Stimulated activated CD8-positive, alpha-beta memory T cell treated with anti-CD3 and anti-CD28 coated beads, Interleukin-7, amount 100 ng/mL, for 48 hours (primary cell): Measurements from ENCODE around the gene RDH16.

Source experiments
- DNase-seq, 2 donors: peaks; one replicate each; pipeline ENCODE4 v3.0.0-alpha.2; 2020; ENCODE audit warnings: low read depth in 1 of 2; ENCODE audit errors: extremely low read depth in 1 of 2

RDH16 gene, protein sequence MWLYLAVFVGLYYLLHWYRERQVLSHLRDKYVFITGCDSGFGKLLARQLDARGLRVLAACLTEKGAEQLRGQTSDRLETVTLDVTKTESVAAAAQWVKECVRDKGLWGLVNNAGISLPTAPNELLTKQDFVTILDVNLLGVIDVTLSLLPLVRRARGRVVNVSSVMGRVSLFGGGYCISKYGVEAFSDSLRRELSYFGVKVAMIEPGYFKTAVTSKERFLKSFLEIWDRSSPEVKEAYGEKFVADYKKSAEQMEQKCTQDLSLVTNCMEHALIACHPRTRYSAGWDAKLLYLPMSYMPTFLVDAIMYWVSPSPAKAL

DNA sequence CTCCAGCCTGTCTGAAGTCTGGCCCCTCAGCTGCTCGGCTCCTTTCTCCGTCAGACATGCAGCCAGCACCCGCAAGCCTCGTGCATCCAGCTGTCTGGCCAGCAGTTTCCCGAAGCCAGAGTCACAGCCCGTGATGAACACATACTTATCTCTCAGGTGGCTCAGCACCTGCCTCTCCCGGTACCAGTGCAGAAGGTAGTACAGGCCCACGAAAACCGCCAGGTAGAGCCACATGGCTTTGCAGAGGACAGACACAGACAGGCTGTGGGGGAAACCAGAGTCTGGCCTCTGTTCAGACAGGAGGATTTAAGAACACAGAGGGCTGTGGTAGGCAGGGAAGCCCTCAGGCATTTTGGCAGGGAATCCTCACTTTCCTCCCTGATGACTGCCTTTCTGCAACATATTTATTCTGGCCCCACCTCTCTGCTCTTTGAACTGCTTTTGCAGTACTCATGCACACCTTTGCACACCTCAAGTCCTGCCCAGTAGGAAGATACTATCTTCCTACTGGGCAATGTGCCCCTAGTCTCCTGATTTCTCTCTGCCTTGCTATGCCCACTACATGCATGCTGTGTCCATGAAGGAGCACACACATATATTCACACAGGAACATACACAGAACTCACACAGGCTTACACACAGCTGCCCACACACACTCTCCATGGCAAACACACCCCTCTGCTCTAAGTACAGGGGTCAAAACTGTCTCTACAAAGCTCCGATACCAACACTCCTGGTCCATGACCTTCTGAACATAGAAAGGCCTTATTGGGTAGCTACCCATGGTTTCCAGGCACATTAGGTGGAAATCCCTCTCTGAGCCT lies at the start of gene RDH16:
TSS of gene RDH16 (minus strand) at position 380 of the 824 bp plus-strand sequence. CDS start at position 234, 146 bp downstream.
- DNase-seq: no peak

DNA sequence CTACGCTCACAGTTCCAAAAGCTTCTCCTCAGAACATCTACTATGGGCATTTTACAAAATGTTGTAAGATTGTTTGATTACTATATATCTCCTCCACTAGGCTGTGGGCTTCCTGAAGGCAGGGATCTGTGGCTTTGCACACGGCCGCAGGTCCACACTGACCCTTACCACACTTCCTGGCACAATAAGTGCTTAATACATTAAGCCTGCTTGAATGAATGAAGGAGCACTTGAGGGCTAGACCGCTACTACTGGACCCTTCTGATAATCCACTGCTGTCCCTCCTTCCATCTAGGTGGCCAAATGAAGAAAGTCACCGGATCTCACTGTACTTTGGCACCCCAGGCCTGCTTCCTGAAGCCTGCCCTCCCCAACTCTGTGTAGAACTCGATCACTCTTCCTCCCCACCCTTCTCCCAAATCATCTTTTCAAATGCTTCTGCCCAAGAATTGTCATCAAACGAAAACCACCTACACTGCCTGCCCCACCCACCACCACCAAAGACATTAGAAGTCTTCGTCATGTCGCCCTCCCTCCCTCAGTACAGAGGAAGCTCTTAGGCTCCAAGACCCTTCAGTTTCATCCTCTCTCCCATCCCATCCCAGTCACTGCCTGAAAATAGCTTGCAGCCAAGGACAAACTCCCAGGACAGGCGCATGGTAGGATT lies 49.5 kb upstream of the RDH16 start:
- DNase-seq: peak in 1 of 2 donors; percentile 20

DNA sequence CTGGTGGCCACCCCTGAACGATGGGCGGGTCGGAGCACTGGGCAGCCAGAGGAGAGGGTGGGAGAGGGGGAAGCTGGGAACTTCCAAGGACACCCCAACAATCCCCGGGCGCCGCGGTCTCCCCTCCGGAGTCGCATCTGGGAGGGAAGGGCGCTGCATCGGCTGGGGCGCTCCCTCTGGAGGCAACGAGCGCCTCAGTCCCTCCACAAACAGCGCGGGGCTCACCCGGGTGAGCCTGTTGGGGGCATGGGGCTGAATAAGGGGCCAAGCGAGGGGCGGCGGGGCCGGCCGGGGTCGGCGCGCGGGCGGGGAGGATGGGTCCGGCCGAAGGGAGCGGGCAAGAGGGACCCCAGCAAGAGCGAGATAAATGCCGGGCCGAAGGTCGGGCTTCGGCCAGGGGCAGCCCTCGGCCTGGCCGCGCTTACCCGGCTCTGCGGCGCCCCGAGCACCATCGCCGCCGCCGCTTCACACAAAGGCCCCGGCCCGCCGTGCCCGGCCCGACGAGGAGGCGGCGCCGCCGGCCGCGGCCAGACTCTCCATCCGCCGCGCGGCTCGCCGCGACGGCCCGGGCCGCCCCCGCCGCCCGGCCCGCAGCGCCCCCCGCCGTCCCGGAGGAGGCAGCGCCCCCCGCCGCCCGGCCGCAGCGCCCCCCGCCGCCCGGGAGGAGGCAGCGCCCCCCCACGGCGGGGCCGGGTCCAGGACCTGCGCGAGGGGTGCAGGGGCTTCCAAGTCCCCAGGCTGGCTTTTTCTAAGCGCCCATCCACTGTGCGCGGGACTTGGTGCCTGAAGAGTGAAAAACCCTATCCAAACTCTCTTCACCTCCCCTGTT lies 48.8 kb upstream of the RDH16 start, which contains the start of gene ZBTB39:
TSS of gene ZBTB39 (minus strand) at position 567 of the 829 bp plus-strand sequence. CDS start 1,629 bp downstream, outside the sequence.
- peak; percentile 37 to 47 for DNase-seq

DNA sequence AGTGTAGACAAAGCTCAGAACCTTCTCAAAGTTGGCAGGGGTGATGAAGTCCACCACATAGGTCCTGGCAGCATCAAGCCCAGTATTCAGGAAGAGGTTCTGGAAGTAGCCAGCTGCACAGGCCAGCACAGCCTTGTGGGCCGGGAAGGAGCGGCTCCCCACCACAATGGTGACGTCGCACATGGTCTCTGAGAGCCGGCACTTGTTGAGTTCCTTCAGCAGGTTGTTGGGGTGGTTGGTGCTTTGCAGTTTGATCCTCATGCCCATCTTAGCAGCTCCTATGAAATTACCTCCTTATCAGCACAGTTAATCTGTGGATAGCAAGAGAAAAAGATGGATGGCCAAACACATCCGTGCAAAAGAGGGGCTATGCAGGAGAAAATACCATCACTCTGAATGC lies 47.2 kb upstream of the RDH16 start:
- no peak for DNase-seq

DNA sequence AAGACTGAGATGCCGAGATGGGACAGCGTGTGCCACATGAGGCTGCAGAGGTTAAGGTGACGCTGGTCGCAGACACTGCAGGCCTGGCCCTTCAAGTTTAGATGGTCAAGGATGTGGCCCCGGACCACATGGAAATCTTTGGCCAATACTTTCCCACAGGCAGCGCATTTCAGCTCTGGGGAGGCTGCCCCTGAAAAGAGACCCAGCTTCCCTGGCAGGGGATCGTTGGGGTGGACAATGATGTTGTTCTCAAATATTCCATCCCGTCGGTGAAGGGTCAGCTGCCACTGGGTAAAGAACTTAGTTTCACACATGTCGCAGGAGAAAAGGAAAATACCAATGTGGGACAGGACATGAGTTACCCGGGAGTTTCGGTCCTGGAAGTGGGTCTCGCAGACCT lies 46.0 kb upstream of the RDH16 start:
- no peak for DNase-seq

DNA sequence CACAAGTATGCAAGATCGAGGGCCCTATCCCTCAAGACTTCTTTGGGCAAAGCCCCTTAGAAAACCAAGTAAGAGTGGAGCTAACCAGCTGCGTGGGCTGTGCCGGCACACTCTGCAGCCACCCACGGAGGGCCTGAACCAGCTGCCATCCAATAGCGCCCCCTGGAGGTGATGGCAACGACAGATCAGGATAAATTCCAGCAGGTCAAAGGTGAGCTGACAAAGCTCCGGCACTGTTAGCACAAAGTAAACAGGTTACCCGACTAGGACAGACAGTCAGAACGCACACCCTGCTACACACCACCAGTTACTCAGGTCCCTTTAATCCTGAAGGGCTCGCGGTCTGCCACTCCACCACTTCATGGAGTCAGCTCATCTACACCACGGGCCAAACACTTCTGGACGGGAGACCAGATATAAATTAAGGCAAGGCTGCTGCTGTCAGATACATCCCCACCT lies 44.1 kb upstream of the RDH16 start:
- peak; percentile 33 to 43 for DNase-seq

DNA sequence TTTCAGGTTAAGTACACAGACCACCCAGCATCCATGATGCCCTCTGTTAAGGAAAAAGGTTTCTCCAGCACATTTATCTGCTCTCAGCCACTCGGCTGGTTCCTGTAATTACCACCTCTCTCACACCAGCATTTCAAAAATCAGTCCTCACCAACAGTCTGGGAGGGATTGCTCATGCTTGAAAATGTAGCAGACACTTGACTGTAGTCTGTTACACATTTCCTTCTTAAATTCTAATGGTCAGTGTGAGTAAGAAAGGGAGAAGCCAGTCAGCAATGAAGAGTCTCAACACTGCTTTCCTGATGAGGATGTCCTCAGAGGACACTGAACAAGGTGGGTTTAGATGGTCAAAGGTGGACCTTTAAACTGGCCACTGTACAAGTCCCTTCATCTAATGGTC lies 43.0 kb upstream of the RDH16 start:
- DNase-seq: no peak

DNA sequence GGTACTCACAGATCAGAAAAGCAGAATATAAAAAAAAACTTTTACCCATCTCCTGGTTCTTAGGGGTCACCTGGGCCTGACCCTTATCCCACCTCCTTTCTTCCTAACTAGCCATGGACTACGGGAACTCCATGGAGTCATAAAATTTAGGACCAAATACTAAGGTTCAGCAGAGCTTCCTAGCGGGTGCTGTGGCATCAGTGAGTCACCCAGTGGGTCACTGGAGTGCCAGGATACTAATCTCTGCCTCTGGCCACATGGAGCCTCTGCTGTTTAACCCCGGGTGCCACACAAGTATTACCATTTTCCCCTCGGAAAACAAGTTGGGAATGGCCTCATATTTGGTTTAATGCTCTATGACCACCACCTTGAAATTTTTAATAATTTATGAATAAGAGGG lies 42.0 kb upstream of the RDH16 start:
- DNase-seq: no peak

DNA sequence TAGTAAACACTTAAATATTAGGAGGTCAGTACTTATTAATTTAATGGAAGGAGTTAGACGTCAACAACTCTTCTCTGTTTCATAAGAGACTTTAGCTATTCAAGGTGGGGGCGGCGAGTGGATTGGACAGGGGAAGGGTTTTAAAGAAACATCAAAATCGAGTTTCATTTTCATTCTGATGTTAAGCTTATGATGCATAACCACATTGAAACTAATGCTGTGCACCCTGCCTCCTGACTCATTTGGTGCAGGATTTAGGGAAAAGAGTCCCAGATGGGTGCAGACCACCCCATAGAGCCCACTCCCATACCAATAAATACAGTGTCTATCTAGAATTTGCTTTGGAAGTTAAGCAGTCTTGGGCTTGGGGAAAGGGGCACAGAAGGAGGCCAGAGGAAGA lies 41.6 kb upstream of the RDH16 start:
- peak; percentile 29 to 50 for DNase-seq

DNA sequence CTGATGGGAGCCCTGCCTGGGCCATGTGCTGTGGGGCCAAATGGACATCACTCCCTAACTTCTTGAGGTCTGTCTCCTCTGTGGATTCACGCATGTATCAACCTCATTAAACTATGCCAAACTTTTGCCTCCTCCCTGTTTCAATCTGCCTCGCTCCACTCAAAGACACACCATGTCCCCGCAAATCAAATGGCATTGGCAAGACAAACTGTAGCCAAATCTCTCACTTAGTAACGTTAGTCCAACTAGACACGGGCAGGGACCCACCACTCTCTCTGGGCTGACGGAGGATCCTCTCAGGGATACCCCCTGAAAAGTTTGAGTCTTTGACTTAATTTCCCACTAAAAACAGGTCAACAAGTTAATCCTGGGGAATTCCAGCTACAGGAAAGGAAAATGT lies 40.9 kb upstream of the RDH16 start:
- no peak for DNase-seq

DNA sequence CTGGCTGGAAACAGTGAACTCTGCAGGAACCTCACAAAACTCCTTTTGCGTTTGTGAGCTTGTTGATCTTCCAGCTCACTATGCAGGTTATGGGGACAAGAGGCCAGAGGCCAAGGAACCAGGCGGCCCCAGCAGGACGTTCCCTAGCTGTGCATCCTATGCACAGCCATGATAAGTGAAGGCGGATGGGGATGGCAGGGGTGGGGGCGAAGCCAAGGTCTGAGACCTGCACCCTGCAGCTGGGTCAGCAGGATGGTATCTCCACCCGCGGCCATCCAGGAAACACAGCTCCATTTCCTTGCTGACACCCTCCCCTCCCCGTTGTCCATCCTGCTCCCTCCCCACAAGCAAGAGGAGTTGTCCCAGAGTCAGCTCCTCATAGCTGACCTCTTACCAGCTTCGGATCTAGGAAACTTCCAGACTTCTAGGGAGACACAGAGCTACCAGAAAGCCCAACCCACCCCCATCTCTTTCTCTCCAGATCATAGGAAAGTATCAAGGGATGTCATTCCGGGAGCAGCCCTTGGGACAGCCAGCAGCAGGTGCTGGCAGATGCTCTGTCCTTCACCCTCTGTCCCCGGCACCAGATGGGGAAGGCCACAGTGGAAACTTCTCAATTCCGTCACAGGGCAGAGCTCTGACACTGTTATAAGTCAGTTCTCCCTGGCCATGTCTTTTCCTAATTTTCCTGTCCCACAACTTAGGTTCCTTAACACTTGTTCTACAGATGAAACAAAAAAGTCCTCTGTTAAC lies 39.6 kb upstream of the RDH16 start:
- no peak for DNase-seq

DNA sequence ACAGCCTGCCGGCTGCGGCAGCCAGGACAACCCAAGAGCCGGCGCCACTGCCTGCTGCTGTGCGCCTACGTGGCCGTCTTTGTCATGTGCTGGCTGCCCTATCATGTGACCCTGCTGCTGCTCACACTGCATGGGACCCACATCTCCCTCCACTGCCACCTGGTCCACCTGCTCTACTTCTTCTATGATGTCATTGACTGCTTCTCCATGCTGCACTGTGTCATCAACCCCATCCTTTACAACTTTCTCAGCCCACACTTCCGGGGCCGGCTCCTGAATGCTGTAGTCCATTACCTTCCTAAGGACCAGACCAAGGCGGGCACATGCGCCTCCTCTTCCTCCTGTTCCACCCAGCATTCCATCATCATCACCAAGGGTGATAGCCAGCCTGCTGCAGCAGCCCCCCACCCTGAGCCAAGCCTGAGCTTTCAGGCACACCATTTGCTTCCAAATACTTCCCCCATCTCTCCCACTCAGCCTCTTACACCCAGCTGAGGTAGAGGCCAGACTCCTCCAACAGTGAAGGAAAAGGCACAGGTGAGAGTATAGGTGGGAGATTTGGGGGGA lies 38.6 kb upstream of the RDH16 start:
- no peak for DNase-seq

DNA sequence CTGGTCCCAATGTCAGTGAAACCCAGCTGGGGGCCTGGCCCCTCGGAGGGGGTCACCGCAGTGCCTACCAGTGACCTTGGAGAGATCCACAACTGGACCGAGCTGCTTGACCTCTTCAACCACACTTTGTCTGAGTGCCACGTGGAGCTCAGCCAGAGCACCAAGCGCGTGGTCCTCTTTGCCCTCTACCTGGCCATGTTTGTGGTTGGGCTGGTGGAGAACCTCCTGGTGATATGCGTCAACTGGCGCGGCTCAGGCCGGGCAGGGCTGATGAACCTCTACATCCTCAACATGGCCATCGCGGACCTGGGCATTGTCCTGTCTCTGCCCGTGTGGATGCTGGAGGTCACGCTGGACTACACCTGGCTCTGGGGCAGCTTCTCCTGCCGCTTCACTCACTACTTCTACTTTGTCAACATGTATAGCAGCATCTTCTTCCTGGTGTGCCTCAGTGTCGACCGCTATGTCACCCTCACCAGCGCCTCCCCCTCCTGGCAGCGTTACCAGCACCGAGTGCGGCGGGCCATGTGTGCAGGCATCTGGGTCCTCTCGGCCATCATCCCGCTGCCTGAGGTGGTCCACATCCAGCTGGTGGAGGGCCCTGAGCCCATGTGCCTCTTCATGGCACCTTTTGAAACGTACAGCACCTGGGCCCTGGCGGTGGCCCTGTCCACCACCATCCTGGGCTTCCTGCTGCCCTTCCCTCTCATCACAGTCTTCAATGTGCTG lies 38.0 kb upstream of the RDH16 start:
- no peak for DNase-seq

DNA sequence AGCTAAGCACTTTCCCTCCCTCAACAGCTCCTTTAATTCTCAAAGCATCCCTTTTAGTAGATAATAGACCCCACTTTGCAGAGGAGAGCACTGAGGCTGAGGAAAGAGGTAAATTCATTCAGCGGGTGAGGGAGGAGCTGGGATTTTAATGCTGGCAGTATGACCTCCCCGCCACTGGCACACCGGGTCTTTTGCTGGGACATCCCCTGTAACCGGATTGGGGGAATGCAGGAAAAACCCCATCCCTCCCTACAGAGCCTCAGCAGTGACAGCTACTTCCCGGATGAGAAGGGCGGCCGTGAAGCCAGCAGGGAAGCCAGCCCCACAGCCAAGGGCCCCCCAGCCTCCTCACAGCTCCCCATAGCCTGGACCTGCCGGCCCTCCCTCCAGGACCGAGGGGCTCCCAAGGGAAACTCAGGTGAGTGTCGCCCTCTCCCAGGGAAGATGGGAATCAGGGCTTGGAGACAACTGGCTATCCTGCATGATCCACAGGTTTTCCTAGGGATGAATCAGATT lies 36.9 kb upstream of the RDH16 start:
- DNase-seq: no peak

DNA sequence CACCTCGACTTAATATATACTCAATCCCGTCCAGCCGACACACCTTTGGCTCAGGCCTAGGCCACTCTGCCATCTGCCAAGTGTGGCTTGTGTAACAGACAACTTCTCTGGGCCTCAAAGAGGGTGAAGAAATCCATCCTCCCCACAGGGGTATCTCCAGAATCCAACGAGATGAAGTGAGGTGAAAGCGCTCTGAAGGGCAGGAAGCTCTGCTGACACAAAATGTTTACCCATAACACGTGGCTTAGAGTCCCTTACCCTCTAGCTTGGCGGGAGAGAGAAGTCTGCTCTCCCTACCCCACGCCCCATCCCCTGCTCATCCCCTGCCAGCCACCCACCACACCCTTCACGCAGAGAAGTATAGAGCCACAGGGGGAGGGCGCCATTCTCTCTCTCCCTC lies 35.9 kb upstream of the RDH16 start:
- no peak for DNase-seq

DNA sequence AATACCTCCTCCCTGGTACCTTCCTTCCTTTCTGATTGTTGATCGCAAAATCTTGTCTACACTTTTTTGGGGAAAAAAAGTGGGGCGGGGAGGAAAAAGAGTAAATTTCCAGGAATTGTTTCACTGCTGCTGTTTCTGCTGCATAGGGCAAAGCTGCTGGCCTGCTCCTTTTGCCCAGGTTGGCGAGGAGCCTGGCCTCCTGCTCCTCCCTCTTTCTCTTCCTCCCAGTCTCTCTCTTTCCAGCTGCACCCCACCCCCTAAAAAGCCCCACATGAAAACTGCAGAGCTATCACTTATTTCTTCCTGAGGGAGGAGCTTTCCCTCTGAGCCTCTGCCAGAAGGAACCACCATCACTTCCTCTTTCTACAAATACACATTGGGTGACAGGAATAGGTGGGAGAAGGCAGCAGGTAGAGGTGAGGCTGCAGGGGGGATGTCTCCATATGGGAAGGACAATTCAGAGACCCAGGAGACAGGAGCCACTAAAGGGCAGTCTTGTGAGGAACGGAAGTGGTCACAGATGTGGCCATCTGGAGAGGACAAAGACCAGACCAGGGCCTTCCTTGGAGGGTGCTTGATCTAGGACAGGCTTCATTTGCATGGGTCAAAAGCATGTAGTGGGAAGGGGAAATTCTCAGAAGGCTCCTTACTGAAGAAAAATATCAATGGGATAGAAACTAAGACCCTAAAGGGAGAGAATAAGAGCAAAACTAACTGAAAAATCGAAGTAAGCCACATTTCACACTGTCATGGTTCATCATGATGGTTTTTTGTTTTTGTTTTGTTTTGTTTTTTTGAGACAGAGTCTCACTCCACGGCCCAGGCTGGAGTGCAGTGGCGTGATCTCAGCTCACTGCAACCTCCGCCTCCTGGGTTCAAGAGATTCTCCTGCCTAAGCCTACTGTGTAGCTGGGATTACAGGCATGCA lies 34.2 kb upstream of the RDH16 start:
- DNase-seq: no peak

DNA sequence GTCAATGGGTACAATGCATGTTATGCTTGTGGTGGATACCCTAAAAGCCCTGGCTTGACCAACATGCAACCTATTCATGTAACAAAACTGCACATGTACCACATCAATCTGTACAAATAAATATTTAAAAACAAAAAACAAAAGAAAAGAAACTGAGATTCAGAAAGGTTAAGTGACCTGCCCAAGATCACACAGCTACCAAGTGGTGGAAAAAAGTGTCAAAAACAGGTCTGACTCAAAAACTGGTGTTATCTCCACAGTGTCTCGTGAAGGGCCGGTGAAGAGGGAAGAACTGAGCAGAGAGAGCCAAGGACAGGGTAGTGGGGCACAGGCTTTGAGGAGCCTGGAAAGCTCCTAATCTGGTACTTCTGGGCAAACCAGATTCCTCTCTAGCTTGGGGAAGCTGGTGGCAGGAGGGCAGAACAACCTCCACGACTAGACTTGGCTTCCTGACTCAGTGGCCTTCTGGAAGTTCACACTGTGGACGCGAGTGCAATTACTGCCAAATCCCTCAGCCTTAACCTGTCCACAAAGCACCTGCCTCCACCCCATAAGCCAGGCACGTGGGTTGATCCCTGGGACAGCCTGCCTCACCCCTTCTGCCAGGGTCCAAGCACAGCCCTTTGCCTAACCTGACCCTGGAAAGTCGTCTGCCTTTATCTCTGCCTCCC lies 33.4 kb upstream of the RDH16 start:
- DNase-seq: no peak
